Endodermal cell (in vitro differentiated cells): ENCODE data around the gene ELL2. TPM values are rescaled to one million over a fixed set of nuclear protein-coding genes. Genes with fewer than 3 reads are reported as not detected.

Experiments used
- DNase-seq: peaks from one replicate; pipeline ENCODE4 v3.0.0-alpha.2; 2017
- H3K27ac ChIP-seq: 2 replicates; pipeline ENCODE4 v1.5.1; 2013; ENCODE audit warnings: mild to moderate bottlenecking, low read depth, low read length, moderate library complexity
- H3K27me3 ChIP-seq: 2 replicates; pipeline ENCODE4 v1.6.1; 2013; ENCODE audit warnings: mild to moderate bottlenecking, low read length, moderate library complexity; ENCODE audit not compliant: insufficient read depth, control insufficient read depth, poor library complexity, severe bottlenecking
- H3K36me3 ChIP-seq: 2 replicates; pipeline ENCODE4 v1.7.0; 2013; ENCODE audit warnings: mild to moderate bottlenecking, low read length, moderate library complexity; ENCODE audit not compliant: control insufficient read depth, insufficient read depth
- H3K4me1 ChIP-seq: one replicate; pipeline ENCODE4 v1.7.0; 2013; ENCODE audit warnings: low read length; ENCODE audit not compliant: control insufficient read depth, insufficient read depth
- H3K4me3 ChIP-seq: 2 replicates; pipeline ENCODE4 v1.5.1; 2013; ENCODE audit warnings: mild to moderate bottlenecking, low read length, moderate library complexity
- H3K9ac ChIP-seq: 2 replicates; pipeline ENCODE4 v1.6.1; 2013; ENCODE audit warnings: mild to moderate bottlenecking, low read length, moderate library complexity; ENCODE audit not compliant: poor library complexity, severe bottlenecking; ENCODE audit errors: extremely low read depth
- H3K9me3 ChIP-seq: 2 replicates; pipeline ENCODE4 v1.6.1; 2013; ENCODE audit warnings: mild to moderate bottlenecking, low read length, moderate library complexity; ENCODE audit not compliant: control insufficient read depth
- H3K27ac Mint-ChIP-seq: 2 replicates; pipeline ENCODE4 v1.8.0; 2020; ENCODE audit warnings: mixed read lengths
- H3K27me3 Mint-ChIP-seq: 2 replicates; pipeline ENCODE4 v1.8.0; 2021; ENCODE audit warnings: mild to moderate bottlenecking, mixed read lengths; ENCODE audit not compliant: insufficient read depth
- H3K36me3 Mint-ChIP-seq: 2 replicates; pipeline ENCODE4 v1.8.0; 2020; ENCODE audit warnings: low read depth, mixed read lengths
- H3K4me1 Mint-ChIP-seq: 2 replicates; pipeline ENCODE4 v1.8.0; 2020; ENCODE audit warnings: mixed read lengths
- H3K4me3 Mint-ChIP-seq: 2 replicates; pipeline ENCODE4 v1.8.0; 2020; ENCODE audit warnings: mild to moderate bottlenecking, moderate library complexity, mixed read lengths
- H3K9me3 Mint-ChIP-seq: 2 replicates; pipeline ENCODE4 v1.8.0; 2020; ENCODE audit warnings: mild to moderate bottlenecking, mixed read lengths
- WGBS, 2 experiments: methylation state at CpG; one replicate each; pipeline versions ENCODE4 v1.1.5 to v1.1.7; 2013; ENCODE audit warnings: missing lambda C conversion rate in 2 of 2, mixed read lengths in 1 of 2; ENCODE audit not compliant: insufficient coverage in 1 of 2, insufficient read length in 1 of 2; 5-methylcytosine and 5-hydroxymethylcytosine counted together
- total RNA-seq, 2 donors: library from RNA; stranded (reverse); fragmentation: NEBNext Ultra II Directional in 1 of 2; extraction: Animal tissue kit (Norgen Biotek cat#: 25700) in 1 of 2; gene quantifications; 2 replicates in 1 of 2; 3 replicates in 1 of 2; pipeline ENCODE4 v1.2.1, GENCODE V29; 2021
- TF ChIP-seq, protein P1 (sequence below): fragments of 200-600 bp; sonication (generic); conservative IDR thresholded peaks from 2 replicates; pipeline ENCODE4 v1.5.0; 2021; ENCODE audit warnings: antibody characterized with exemption, mild to moderate bottlenecking

ELL2 gene
- total RNA-seq, 2 donors from 2014 or later, result 28.6 to 44.1 TPM

DNA sequence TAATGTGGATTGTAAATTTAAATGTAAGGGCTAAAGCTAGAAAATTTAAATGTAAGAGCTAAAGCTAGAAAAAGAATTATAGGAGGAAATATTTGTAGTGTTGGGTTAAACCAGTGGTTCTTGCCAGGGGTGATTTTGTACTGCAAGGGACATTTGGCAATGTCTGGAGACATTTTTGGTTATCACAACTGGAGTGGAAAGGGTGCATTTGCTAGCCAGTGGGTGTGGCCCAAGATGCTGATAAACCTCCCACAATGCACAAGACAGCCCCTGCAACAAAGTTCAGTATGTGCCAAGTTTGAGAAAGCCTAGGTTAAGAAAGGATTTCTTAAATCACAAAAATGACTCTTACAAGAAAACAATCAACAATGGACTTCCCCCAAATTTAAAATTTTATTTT lies 31.6 kb upstream of the ELL2 start:
- H3K27ac ChIP-seq, result no peak overlapping the region
- no peak overlapping the region for H3K4me3 ChIP-seq
- peaks cover 43% of the 10 kb centered on the region for H3K4me1 Mint-ChIP-seq
- TF ChIP-seq, protein P1, sequence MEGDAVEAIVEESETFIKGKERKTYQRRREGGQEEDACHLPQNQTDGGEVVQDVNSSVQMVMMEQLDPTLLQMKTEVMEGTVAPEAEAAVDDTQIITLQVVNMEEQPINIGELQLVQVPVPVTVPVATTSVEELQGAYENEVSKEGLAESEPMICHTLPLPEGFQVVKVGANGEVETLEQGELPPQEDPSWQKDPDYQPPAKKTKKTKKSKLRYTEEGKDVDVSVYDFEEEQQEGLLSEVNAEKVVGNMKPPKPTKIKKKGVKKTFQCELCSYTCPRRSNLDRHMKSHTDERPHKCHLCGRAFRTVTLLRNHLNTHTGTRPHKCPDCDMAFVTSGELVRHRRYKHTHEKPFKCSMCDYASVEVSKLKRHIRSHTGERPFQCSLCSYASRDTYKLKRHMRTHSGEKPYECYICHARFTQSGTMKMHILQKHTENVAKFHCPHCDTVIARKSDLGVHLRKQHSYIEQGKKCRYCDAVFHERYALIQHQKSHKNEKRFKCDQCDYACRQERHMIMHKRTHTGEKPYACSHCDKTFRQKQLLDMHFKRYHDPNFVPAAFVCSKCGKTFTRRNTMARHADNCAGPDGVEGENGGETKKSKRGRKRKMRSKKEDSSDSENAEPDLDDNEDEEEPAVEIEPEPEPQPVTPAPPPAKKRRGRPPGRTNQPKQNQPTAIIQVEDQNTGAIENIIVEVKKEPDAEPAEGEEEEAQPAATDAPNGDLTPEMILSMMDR, result no peak
- H3K9me3 Mint-ChIP-seq, result peaks cover under 1% of the 10 kb centered on the region
- H3K27ac Mint-ChIP-seq, result no peak overlapping the region
- no peak for DNase-seq
- H3K36me3 Mint-ChIP-seq, result no peaks in the 10 kb centered on the region
- peaks cover 33% of the 10 kb centered on the region for H3K4me1 ChIP-seq
- peaks cover 1% of the 10 kb centered on the region for H3K9me3 ChIP-seq
- no peak overlapping the region for H3K9ac ChIP-seq
- no peaks in the 10 kb centered on the region for H3K36me3 ChIP-seq
- no peaks in the 10 kb centered on the region for H3K27me3 Mint-ChIP-seq
- H3K4me3 Mint-ChIP-seq, result no peak overlapping the region
- H3K27me3 ChIP-seq, result no peaks in the 10 kb centered on the region

GRCh38 chr5:95989283-95990048 lies 27.8 kb upstream of the ELL2 start:
- 55 to 56% methylated on average over 1 of the region's 1 CpG for WGBS, 2 experiments
- no peak overlapping the region for H3K27ac Mint-ChIP-seq
- DNase-seq, result no peak

GRCh38 chr5:95988877-95989276 lies 27.2 kb upstream of the ELL2 start:
- Mint-ChIP-seq H3K36me3 (no peaks in the 10 kb centered on the region), H3K27ac (no peak overlapping the region), H3K9me3 (no peaks in the 10 kb centered on the region), H3K4me1 (peaks cover 57% of the 10 kb centered on the region), H3K4me3 (no peak overlapping the region), H3K27me3 (no peaks in the 10 kb centered on the region)
- Histone ChIP-seq H3K36me3 (no peaks in the 10 kb centered on the region), H3K27ac (no peak overlapping the region), H3K9me3 (no peaks in the 10 kb centered on the region), H3K4me3 (no peak overlapping the region), H3K27me3 (no peaks in the 10 kb centered on the region), H3K4me1 (peaks cover 36% of the 10 kb centered on the region), H3K9ac (no peak overlapping the region)
- TF ChIP-seq, protein P1, result no peak
- DNase-seq, result no peak
- 84 to 88% methylated on average over 2 to 3 of the region's 3 CpGs for WGBS, 2 experiments

More at GRCh38 chr5:95989283-95990048, 27.8 kb upstream of the ELL2 start:
- TF ChIP-seq, protein P1, result no peak
- H3K36me3 Mint-ChIP-seq, result no peaks in the 10 kb centered on the region
- Histone ChIP-seq H3K4me1 (peaks cover 30% of the 10 kb centered on the region), H3K9ac (no peak overlapping the region), H3K36me3 (no peaks in the 10 kb centered on the region), H3K27ac (no peak overlapping the region), H3K27me3 (no peaks in the 10 kb centered on the region), H3K4me3 (no peak overlapping the region), H3K9me3 (no peaks in the 10 kb centered on the region)
- no peaks in the 10 kb centered on the region for H3K9me3 Mint-ChIP-seq
- H3K4me1 Mint-ChIP-seq, result peaks cover 51% of the 10 kb centered on the region
- no peak overlapping the region for H3K4me3 Mint-ChIP-seq
- H3K27me3 Mint-ChIP-seq, result no peaks in the 10 kb centered on the region
